ENCODE measurements around the gene COA1. TPM values are rescaled to one million over a fixed set of nuclear protein-coding genes. Genes with fewer than 3 reads are reported as not detected.

The COA1 gene
- total RNA-seq, 2 donors from 2014 or later, result 36.8 to 52.4 TPM

DNA sequence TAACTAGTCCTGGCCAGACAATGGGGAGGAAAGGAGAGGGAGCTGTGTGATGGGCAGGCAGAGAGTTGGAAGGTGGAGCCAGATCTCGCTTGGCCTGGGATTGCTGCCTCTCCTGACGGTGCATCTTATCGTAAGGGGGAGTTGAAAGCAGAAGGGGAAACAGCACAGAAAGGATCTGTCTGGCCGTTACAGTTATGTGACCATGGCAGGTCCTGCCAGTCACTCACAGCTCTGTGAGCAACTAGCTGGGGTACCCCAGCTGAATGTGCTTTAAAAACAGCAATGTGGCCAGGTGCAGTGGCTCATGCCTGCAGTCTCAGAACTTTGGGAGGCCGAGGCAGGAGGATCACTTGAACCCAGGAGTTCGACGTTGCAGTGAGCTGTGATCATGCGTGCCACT is 37.2 kb upstream of the COA1 start:
- Histone ChIP-seq H3K4me1 (peaks cover 19% of the 10 kb centered on the region), H3K36me3 (replicated peaks in 1 of 2; ENCODE audit: insufficient read depth in 1 of 2, low read depth in 2 of 2) (no peaks in the 10 kb centered on the region), H3K9me3 (no peaks in the 10 kb centered on the region), H3K27ac (no peak overlapping the region), H3K27me3 (no peaks in the 10 kb centered on the region), H3K4me3 (no peak overlapping the region)
- intact Hi-C loops (cut with DNase I), result no loop called here
- ATAC-seq, result no peak
- TF ChIP-seq, protein P1, sequence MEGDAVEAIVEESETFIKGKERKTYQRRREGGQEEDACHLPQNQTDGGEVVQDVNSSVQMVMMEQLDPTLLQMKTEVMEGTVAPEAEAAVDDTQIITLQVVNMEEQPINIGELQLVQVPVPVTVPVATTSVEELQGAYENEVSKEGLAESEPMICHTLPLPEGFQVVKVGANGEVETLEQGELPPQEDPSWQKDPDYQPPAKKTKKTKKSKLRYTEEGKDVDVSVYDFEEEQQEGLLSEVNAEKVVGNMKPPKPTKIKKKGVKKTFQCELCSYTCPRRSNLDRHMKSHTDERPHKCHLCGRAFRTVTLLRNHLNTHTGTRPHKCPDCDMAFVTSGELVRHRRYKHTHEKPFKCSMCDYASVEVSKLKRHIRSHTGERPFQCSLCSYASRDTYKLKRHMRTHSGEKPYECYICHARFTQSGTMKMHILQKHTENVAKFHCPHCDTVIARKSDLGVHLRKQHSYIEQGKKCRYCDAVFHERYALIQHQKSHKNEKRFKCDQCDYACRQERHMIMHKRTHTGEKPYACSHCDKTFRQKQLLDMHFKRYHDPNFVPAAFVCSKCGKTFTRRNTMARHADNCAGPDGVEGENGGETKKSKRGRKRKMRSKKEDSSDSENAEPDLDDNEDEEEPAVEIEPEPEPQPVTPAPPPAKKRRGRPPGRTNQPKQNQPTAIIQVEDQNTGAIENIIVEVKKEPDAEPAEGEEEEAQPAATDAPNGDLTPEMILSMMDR (IDR thresholded peaks at IDR 0.05), result no peak
- 86 to 92% methylated on average over 8 of the region's 8 CpGs for WGBS, 2 donors
- no peak for DNase-seq

DNA sequence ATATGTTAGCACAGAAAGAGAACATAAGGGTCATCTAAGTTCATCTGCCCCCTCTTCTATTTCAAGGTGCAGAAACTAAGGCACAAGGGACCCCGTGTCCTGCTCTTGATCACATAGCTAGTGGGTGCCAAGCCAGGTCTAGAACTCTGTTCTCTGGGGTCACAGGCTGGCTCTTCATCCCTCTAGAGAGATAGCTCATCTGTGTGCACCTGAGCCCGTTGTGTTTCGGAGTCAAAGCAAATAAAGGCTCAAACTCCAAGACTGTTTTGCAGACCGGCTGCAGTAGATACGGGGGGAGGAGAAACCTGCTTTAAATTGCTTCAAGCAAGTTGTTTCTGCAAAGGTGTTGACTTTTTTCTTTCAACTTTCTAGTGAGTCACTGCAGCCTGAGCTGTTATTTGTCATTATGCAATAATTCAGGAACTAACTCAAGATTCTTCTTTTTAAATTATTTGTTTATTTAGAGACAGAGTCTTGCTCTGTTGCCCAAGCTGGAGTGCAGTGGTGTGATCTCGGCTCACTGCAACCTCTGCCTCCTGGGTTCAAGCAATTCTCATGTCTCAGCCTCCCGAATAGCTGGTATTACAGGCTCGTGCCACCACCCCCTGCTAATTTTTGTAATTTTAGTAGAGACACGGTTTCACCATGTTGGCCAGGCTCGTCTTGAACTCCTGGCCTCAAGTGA is 35.6 kb upstream of the COA1 start:
- Histone ChIP-seq H3K9me3 (no peaks in the 10 kb centered on the region), H3K4me1 (peaks cover 16% of the 10 kb centered on the region), H3K36me3 (replicated peaks in 1 of 2; ENCODE audit: insufficient read depth in 1 of 2, low read depth in 2 of 2) (no peaks in the 10 kb centered on the region), H3K27me3 (no peaks in the 10 kb centered on the region), H3K27ac (peak overlapping the region in 3 of 4 donors; percentile 42 to 64 (median 45)), H3K4me3 (no peak overlapping the region)
- intact Hi-C loops (cut with DNase I), result no loop called here
- DNase-seq (no peak), ATAC-seq (peak; percentile 52)
- TF ChIP-seq, protein P1 (IDR thresholded peaks at IDR 0.05), result no peak
- TF ChIP-seq POLR2A (IDR thresholded peaks at IDR 0.05), result no peak
- 49 to 50% methylated on average over 10 of the region's 10 CpGs for WGBS, 2 donors

DNA sequence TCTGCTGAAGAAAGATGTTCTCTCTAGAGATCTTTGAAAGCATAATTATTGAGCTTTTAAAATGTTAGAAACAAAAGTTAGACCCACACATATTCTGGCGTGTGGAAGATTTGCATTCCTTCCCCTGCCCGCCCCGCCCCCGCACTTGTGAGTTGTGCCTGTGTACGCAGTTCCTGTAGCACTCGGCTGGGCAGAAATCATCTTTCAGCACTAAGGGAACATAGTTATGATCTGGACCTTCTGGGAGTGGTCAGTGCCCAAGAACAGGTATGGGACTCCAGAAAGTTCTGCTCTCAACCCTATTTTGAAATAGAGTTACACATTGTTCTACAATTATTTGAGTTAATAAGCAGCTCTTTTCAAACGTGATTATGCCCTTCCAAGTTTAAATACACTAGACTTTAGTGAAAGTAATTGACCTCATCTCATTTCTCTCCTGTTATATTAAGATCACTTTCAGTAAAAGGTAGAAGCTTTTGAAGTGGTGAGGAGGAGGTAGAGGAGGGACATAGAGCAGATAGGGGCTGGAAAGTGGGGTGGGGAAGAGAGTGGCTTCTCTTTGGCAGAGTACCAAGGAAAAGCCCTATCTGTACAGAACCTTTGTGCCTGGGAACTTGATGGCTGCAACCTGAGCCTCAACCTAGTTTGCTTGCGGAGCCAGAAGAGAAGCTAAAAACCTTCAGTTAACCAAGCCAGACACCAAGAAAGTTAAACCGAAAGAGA is 34.9 kb upstream of the COA1 start:
- Histone ChIP-seq H3K9me3 (no peaks in the 10 kb centered on the region), H3K27me3 (no peaks in the 10 kb centered on the region), H3K27ac (peak overlapping the region; percentile 4 to 64 (median 44)), H3K4me1 (peaks cover 17% of the 10 kb centered on the region), H3K4me3 (no peak overlapping the region), H3K36me3 (replicated peaks in 1 of 2; ENCODE audit: insufficient read depth in 1 of 2, low read depth in 2 of 2) (no peaks in the 10 kb centered on the region)
- peak; percentile 26 to 65 (median 50) for DNase-seq
- intact Hi-C loops (cut with DNase I), result no loop called here
- 13 to 29% methylated on average over 9 of the region's 9 CpGs for WGBS, 2 donors
- ATAC-seq, result peak; percentile 58
- TF ChIP-seq POLR2A (IDR thresholded peaks at IDR 0.05), result no peak
- TF ChIP-seq, protein P1 (IDR thresholded peaks at IDR 0.05), result no peak

DNA sequence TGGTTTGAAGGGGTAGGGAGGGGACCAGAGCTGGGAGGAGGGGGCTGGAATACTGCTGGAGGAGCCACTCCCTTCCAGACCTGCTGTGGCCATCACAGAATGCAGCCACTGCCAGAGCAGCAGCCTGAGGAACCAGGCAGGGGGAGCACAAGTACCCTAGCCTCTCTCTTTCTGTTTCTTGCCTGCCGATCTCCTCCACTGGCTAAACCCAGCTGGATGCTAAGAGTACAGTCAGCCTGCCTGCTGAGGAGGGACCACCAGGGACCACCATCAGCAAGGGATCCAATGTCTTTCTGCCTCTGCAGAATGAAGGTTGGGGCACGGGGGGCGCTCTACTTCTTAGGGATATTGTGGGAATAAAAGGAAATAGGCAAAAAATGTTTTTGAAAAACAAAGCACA is 33.9 kb upstream of the COA1 start:
- ATAC-seq (no peak), DNase-seq (no peak)
- Histone ChIP-seq H3K9me3 (no peaks in the 10 kb centered on the region), H3K27ac (no peak overlapping the region), H3K27me3 (no peaks in the 10 kb centered on the region), H3K36me3 (replicated peaks in 1 of 2; ENCODE audit: insufficient read depth in 1 of 2, low read depth in 2 of 2) (no peaks in the 10 kb centered on the region), H3K4me3 (no peak overlapping the region), H3K4me1 (peaks cover 18% of the 10 kb centered on the region)
- 90 to 94% methylated on average over 3 of the region's 3 CpGs for WGBS, 2 donors
- intact Hi-C loops (cut with DNase I), result no loop called here
- TF ChIP-seq, protein P1 (IDR thresholded peaks at IDR 0.05), result no peak
